Jurkat, Clone E6-1 (cell line): Measurements from ENCODE around the gene OR1A2. TPM values are rescaled to one million over a fixed set of nuclear protein-coding genes. Genes with fewer than 3 reads are reported as not detected.
"Not testable (repeated sequence)": the region's sequence is repeated elsewhere in the genome, so short reads cannot be mapped to it uniquely, and the experiment has no call there.

Experiments used
- DNase-seq: peaks from one replicate; pipeline ENCODE4 v3.0.0-alpha.2; 2011; ENCODE audit warnings: low read depth, low spot score
- H3K4me3 ChIP-seq: 2 replicates; pipeline ENCODE4 v1.5.1; 2011; ENCODE audit warnings: mild to moderate bottlenecking, low read length, control low read depth, moderate library complexity
- polyA plus RNA-seq: library from polyadenylated mRNA; unstranded; fragments of >200 nt; gene quantifications from one replicate; pipeline ENCODE4 v1.2.1, GENCODE V29; 2012; ENCODE audit warnings: missing spikeins; ENCODE audit not compliant: insufficient read length, insufficient read depth

The OR1A2 gene, protein sequence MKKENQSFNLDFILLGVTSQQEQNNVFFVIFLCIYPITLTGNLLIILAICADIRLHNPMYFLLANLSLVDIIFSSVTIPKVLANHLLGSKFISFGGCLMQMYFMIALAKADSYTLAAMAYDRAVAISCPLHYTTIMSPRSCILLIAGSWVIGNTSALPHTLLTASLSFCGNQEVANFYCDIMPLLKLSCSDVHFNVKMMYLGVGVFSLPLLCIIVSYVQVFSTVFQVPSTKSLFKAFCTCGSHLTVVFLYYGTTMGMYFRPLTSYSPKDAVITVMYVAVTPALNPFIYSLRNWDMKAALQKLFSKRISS
- polyA plus RNA-seq: not detected

DNA sequence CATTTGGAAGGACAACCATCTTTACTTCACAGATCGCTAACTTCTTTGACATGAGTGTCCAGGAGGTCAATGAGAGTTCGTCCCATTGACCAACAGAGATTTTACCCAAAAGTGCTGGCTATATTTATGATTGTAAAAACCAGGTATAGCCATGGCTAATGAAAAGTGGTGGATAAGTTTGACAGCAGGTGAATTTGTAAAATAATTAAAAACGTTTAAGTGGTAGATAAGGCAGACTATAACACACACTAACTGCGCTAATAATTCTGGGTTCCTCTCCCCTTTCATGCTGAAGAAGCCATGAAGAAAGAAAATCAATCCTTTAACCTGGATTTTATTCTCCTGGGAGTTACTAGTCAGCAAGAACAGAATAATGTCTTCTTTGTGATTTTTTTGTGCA is at the start of gene OR1A2:
Gene OR1A2, plus strand, starts transcription at position 301 of the 400 bp plus-strand sequence. Its CDS starts 0 bp downstream, at position 301.
- no peak within 1 kb of the TSS for H3K4me3 ChIP-seq
- no peak for DNase-seq

DNA sequence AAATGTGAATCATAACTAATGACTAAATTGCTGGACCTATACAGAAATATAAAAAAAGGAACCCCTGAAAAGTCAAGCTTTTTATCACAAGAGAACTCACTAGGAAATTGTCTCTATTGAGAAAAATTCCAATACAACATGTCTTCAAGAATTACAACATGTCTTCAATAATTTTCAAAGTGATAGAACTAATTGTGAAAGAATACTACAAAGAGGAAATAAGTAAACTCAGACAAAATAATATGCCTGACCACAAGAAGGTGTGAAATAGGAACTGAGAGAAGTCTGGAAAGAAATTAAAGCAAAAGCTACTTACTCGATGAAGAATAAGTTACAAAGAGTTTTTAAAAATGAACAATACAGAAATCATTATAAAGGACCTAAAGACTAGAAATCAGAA is 40.1 kb upstream of the OR1A2 start:
- DNase-seq: no peak
- no peak overlapping the region for H3K4me3 ChIP-seq

DNA sequence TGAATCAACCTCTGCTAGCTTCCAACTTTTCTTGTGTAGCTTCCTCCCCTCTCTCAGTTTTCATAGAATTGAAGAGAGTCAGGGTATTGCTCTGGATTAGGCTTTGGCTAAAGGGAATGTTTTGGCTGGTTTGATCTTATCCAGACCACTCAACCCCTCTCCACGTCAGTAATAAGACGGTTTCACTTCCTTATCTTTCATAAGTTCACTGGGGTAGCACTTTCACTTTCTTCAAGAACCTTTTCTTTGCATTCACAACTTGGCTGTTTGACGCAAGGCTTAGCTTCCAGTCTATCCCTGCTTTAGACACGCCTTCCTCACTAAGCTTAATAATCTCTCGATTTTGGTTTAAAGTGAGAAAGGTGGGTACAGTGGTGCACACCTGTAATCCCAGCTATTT is 29.7 kb upstream of the OR1A2 start:
- no peak for DNase-seq

DNA sequence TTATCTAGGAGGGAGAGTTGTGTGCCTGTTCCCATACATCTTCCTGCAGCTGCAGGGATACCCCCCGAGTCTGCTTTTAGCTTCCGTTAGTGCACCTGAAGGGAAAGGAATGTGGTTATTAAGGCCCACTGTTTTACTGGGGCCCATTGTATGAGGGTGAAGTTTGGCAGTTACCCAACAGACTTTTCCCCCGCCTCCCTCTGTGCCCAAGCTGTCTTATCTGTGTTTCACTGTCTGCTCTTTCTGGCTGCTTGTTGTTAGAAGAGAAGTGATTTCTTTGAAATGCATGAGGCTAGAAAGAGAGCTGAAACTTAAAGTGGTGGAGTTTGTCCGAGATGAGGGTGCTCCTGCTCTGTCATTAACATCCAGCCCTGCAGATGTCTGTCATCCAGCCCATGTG is 7.4 kb upstream of the OR1A2 start:
- DNase-seq: peak; percentile 30
- no peak overlapping the region for H3K4me3 ChIP-seq

More for the DNA sequence above, 29.7 kb upstream of the OR1A2 start:
- H3K4me3 ChIP-seq: no peak overlapping the region

DNA sequence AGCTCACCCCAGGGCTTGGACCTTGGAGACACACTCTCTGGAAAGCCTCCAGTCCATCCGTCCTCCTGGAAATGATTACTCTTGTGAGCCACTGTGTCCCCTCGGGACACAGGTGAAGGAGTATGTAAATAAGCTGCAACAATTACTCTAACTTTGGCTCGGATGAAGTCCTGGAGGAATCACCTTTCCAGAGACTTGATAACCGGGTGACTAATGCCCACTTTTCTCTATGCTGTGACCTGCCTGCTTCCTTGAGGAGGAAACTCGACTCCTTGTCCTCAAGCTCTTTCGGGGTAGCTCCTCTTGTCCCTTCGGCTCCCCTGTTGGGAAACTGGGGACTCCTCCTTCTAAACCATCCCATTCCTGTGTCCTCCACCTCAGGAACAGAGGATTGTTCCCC is 10.0 kb downstream of the OR1A2 start, which contains the start of gene OR1A1:
Gene OR1A1, plus strand, starts transcription at position 301 of the 400 bp plus-strand sequence. CDS start 7,954 bp downstream, outside the sequence.
- H3K4me3 ChIP-seq: no peak within 1 kb of the TSS
- no peak for DNase-seq

DNA sequence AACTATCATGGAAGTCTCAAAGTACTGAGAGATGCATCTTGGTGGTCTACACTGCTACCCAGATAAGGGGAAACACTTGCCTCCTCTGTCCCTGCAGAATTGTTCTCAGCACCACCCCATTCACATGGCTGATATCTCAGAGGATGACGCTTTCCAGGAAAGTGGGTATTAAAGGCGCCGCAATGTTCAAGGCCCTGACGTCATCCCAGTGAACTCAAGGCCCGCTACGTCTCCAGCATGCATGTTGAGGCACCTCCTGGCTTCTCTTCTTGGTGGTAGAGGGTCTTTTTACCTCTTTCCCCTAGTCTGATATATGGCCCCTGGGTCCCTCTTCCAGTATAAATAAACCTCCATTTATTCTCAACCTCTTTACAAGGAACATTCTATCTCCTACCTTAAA is 11.2 kb downstream of the OR1A2 start:
- H3K4me3 ChIP-seq: no peak overlapping the region
- no peak for DNase-seq

DNA sequence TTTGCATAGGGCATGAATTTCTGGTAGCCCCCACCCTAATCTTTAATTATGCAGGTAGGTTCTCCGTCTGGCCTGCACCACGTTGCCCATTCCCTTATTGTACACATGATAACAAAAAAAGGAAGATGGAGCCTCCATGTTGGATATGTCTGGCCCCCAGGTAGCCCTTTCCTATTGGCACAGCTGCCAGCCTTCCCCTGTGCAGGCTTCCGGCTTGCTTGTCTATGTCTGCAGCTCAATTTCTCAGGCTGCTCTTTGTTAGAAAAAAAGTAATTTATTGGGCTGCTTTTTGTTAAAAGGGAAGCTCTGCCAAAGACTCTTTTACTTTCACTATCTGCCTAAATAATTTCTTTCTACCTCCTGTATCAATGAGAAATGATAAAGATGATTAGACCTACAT is 15.7 kb downstream of the OR1A2 start:
- no peak overlapping the region for H3K4me3 ChIP-seq
- DNase-seq: no peak

DNA sequence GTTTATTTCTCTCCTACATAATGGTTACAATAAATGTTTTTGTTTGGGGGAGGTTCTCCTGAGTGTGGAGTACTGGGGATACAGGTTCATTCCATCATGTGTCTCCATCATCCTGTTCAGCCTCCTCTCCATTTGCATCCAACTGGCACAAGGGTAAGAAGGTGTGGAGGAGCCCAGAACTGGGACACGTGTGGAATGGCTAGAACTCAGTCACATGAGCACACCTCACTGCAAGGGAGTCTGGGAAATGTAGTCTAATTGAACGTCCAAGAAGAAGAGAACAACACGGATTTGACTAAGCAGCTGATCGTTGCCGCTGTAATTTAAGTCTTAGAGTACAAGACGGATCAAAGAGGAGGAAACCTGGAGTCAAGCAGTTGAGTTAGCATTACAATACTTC is 16.3 kb downstream of the OR1A2 start:
- DNase-seq: no peak
- H3K4me3 ChIP-seq: no peak overlapping the region

DNA sequence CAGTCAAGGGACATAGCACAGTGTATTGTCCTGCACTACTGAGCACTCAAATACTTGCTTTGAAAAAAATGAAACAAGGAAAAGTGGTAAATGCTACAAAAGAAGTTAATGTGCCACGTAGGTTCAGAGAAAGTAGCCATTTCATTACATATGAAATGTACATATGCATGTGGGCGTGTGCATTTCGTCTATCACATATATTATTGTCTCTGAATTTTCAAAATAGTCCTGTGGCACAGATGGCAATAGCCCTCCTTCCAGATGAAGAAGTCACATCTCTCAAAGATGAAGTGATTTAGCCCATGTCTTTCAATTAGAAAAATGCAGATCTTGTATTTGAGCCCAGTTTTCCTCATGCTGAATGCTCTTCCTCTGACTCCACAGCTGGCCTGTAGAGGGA is 22.7 kb downstream of the OR1A2 start:
- not testable (repeated sequence) for DNase-seq, H3K4me3 ChIP-seq

DNA sequence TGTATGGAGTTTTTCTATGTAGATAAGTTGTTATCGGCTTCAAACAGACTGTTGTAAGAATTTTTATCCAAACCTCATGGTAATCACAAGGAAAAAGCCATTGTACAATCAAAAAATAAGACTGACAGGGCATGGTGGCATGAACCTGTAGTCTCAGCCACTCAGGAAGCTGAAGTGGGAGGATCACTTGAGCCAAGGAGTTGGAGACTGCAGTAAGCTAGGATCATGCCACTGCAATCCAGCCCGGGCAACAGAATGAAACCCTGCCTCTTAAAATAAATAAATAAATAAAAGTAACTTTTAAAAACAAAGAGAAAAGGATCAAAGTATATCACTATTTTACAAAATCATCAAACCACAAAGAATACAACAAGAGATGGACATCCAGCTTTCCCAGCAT is 24.5 kb downstream of the OR1A2 start:
- no peak for DNase-seq
- H3K4me3 ChIP-seq: no peak overlapping the region

DNA sequence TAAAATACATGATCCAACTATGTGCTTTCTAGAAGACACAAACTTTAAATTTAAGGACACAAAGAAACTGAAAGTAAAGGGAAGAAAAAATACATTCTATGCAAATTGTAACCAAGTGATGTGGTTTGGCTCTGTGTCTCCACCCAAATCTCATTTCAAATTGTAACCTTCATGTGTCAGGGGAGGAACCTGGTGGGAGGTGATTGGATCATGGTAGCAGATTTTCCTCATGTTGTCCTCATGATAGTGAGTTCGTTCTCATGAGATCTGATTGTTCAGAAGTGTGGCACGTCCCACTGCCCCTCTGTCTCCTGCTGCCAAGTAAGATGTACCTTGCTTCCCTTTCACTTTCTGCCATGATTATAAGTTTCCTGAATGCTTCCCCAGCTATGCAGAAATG is 25.2 kb downstream of the OR1A2 start:
- H3K4me3 ChIP-seq: peak overlapping the region; percentile 19
- DNase-seq: peak; percentile 17

DNA sequence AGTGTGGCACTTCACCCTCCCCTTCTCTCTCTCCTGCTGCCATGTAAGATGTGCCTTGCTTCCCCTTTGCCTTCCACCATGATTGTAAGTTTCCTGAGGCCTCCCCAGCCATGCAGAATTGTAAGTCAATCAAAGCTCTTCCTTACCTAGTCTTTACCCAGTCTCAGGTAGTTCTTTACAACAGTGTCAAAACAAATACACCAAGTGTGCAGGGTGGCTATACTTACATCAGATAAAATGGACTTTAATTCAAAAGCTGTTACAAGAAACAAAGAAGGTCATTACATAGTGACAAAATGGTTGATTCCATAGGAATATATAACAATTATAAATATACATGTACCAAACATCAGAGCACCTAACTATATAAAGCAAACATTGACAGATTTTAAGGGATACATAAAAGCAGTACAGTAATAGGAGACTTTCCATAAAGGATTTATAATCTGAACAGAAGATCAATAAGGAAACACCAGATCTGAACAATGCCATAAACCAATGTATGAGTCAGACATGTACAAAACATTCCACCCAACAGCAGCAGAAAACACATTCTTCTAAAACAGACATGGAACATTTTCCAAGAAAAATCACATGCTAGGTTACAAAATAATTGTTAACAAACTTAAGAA is 27.5 kb downstream of the OR1A2 start:
- not testable (repeated sequence) for H3K4me3 ChIP-seq, DNase-seq

DNA sequence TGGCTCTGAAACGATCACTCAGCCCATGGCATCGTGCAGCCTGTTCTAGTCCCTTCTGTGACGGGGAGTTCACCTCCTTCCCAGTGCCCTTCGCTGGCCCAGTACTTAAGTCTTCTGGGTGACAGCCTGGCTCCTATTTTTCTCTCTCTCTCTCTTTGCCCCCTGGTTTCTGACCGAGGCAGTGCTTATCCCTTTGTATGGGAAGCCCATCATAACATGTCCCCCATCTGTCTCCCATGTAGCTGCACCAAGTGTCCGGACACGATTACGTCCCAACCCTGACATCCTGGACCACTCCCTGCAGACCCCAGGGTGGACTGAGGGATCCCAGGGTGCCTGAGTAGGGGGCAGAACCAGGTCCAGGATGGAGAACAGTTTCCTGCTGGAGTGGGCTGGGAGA is 35.0 kb downstream of the OR1A2 start:
- not testable (repeated sequence) for H3K4me3 ChIP-seq, DNase-seq

DNA sequence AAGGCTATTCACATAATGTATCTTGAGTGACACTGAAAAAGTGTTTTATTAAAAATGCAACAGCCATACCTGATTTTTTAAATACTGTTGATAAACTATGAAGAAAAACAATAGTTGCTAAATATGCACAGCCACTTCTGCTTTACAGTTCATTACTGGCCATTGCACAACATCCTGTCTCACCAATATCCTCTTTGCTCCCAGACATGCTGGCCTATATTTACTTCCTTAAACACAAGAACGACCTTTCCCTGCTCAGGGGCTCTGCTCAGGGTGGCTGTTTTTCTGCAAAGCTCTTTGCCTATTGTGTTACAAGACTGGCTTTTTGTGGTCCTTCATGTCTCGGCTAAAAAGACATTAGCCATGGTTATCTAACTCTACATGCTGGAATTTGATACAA is 41.4 kb downstream of the OR1A2 start:
- not testable (repeated sequence) for DNase-seq, H3K4me3 ChIP-seq

DNA sequence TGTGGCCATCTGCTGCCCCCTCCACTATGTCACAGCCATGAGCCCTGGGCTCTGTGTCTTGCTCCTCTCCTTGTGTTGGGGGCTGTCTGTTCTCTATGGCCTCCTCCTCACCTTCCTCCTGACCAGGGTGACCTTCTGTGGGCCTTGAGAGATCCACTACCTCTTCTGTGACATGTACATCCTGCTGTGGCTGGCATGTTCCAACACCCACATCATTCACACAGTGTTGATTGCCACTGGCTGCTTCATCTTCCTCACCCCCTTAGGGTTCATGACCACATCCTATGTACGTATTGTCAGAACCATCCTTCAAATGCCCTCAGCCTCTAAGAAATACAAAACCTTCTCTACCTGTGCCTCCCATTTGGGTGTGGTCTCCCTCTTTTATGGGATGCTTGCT is 43.7 kb downstream of the OR1A2 start:
- H3K4me3 ChIP-seq, DNase-seq: not testable (repeated sequence)

DNA sequence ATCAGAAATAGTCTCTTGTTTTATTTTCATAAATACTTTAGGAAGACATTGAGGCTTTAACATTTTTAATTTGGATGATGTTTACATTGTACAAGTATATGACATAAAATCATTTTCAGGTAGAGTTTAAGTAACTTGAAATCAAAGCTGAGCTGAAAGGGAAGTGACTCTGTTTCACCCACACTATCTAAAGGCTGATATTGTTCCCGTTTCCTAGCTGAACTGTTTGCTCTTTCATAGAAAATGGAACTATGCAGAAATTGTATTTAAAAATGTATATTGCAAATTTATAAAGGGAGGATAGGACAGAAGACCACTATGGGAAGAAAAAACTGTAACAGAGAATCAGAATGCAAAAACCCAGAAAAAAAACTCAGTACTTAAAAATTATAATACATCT is 47.5 kb downstream of the OR1A2 start:
- not testable (repeated sequence) for DNase-seq, H3K4me3 ChIP-seq
